ENCODE results near the gene MBD6. TPM values are rescaled to one million over a fixed set of nuclear protein-coding genes. Genes with fewer than 3 reads are reported as not detected.
A peak's percentile ranks its signal among the peaks of the same experiment; 100 is the strongest.

MBD6 gene
- total and polyA plus RNA-seq, 2 of the 13 experiments (the other 11 are each of a cell fraction or from before 2014, with no cell fraction given): 4.1 to 5.9 TPM

- TF ChIP-seq PTBP1 (IDR thresholded peaks at IDR 0.05; ENCODE audit: low read depth, low read length, poor library complexity, severe bottlenecking): no peak
- TF ChIP-seq, protein P1, sequence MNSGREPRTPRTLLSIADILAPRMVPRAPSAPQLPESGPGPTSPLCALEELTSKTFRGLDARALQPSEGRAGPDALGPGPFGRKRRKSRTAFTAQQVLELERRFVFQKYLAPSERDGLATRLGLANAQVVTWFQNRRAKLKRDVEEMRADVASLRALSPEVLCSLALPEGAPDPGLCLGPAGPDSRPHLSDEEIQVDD (CRISPR knock-in tag; IDR thresholded peaks at IDR 0.05; ENCODE audit: borderline replicate concordance): no peak
- TF ChIP-seq, protein P2, sequence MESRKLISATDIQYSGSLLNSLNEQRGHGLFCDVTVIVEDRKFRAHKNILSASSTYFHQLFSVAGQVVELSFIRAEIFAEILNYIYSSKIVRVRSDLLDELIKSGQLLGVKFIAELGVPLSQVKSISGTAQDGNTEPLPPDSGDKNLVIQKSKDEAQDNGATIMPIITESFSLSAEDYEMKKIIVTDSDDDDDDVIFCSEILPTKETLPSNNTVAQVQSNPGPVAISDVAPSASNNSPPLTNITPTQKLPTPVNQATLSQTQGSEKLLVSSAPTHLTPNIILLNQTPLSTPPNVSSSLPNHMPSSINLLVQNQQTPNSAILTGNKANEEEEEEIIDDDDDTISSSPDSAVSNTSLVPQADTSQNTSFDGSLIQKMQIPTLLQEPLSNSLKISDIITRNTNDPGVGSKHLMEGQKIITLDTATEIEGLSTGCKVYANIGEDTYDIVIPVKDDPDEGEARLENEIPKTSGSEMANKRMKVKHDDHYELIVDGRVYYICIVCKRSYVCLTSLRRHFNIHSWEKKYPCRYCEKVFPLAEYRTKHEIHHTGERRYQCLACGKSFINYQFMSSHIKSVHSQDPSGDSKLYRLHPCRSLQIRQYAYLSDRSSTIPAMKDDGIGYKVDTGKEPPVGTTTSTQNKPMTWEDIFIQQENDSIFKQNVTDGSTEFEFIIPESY (CRISPR knock-in tag; IDR thresholded peaks at IDR 0.05): peak; percentile 28; the same call in 1 of the 2 replicates
- TF ChIP-seq E2F5 (CRISPR knock-in tag; conservative IDR thresholded peaks at IDR 0.05): no peak
- 0 out of 2 replicates have a peak, but pooled peaks have one; percentile 73 for TF ChIP-seq KAT7 (CRISPR knock-in tag; IDR thresholded peaks at IDR 0.05; ENCODE audit: borderline replicate concordance)
- no peak for TF ChIP-seq NFIB (CRISPR knock-in tag; IDR thresholded peaks at IDR 0.05; ENCODE audit: borderline replicate concordance)
- TF ChIP-seq FOSL1 (CRISPR knock-in tag; IDR thresholded peaks at IDR 0.05; ENCODE audit: borderline replicate concordance): peak; percentile 30; the same call in 1 of the 2 replicates
- peak; percentile 39; the same call in 1 of the 2 replicates for TF ChIP-seq MIXL1 (CRISPR knock-in tag; IDR thresholded peaks at IDR 0.05)
- TF ChIP-seq NFAT5 (CRISPR knock-in tag; IDR thresholded peaks at IDR 0.05): no peak
- TF ChIP-seq REST (IDR thresholded peaks at IDR 0.05; ENCODE audit: borderline replicate concordance in 1 of 2, low read depth in 1 of 2, low read length in 2 of 2): peak in 1 of 2 experiments; percentile 67; a peak in 1 of 4 replicates
- TF ChIP-seq, protein P3, sequence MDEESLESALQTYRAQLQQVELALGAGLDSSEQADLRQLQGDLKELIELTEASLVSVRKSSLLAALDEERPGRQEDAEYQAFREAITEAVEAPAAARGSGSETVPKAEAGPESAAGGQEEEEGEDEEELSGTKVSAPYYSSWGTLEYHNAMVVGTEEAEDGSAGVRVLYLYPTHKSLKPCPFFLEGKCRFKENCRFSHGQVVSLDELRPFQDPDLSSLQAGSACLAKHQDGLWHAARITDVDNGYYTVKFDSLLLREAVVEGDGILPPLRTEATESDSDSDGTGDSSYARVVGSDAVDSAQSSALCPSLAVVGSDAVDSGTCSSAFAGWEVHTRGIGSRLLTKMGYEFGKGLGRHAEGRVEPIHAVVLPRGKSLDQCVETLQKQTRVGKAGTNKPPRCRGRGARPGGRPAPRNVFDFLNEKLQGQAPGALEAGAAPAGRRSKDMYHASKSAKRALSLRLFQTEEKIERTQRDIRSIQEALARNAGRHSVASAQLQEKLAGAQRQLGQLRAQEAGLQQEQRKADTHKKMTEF (CRISPR knock-in tag; IDR thresholded peaks at IDR 0.05): 0 out of 2 replicates have a peak, but pooled peaks have one; percentile 16
- TF ChIP-seq ZNF264 (CRISPR knock-in tag; IDR thresholded peaks at IDR 0.05): peak; percentile 79
- TF ChIP-seq CHCHD3 (CRISPR knock-in tag; IDR thresholded peaks at IDR 0.05): 0 out of 2 replicates have a peak, but pooled peaks have one; percentile 39
These were observed 2.4 kb upstream of the MBD6 start, which contains the start of gene DDIT3 (continued) for GRCh38 chr12:57520053-57520818.

Data from HepG2 (cell line).